ENCODE data around the gene TMEM163. TPM values are rescaled to one million over a fixed set of nuclear protein-coding genes. Genes with fewer than 3 reads are reported as not detected.

Gene TMEM163
- total and polyA plus RNA-seq, 2 donors from 2014 or later, result 2.6 to 5.9 TPM

DNA sequence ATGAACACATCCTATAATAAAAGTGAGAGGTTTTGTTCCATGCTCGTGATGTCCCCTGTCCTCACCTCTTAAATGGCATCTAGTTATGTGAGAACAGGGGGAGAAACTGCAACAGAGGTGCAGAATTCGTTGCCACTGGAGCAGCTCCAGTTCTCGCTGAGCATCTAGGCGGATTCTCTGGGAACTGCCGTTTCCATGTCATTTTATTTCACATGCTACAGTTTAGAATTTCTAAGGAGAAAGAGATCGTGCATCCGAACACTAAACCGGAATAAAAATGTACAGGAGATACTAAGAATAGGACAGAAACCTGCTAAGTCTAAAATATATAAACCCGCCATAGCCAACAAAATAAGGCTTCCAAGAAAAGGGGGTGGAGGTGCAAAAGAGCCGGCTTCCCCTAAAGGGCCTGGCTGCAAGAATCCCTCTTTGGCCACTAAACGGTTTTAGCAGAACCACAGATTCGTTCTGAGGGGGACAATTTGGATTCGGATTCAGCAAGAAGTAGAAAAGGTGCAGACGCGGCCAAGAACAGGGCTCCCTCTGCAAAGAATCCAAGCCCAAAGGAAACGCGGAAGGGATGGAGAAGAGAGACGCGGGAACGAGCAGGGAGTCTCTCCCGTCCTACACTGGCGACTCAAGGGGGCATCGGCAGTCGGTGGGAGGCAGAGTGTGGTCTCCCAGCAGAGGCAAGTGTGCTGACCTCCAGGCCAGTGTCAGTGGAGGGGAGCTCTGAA is 1.3 kb downstream of the TMEM163 start:
- DNase-seq (peak in 3 of 5 donors; percentile 41 to 51 (median 51)), FAIRE-seq (no peak)
- TF ChIP-seq, protein P1, sequence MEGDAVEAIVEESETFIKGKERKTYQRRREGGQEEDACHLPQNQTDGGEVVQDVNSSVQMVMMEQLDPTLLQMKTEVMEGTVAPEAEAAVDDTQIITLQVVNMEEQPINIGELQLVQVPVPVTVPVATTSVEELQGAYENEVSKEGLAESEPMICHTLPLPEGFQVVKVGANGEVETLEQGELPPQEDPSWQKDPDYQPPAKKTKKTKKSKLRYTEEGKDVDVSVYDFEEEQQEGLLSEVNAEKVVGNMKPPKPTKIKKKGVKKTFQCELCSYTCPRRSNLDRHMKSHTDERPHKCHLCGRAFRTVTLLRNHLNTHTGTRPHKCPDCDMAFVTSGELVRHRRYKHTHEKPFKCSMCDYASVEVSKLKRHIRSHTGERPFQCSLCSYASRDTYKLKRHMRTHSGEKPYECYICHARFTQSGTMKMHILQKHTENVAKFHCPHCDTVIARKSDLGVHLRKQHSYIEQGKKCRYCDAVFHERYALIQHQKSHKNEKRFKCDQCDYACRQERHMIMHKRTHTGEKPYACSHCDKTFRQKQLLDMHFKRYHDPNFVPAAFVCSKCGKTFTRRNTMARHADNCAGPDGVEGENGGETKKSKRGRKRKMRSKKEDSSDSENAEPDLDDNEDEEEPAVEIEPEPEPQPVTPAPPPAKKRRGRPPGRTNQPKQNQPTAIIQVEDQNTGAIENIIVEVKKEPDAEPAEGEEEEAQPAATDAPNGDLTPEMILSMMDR (IDR thresholded peaks at IDR 0.05; ENCODE audit: borderline replicate concordance, extremely low read depth, insufficient read depth), result no peak
- Histone ChIP-seq H3K4me1 (ENCODE audit: control insufficient read depth in 2 of 3, insufficient read depth in 2 of 3, low read depth in 1 of 3, low read length in 3 of 3) (peaks cover 0 to 8% (median 0%) of the 10 kb centered on the region in 3 donors), H3K36me3 (ENCODE audit: control insufficient read depth in 2 of 3, insufficient read depth in 3 of 3, low read length in 3 of 3) (no peaks in the 10 kb centered on the region), H3K4me3 (ENCODE audit: low read length in 3 of 3) (peak overlapping the region in 2 of 3 donors; percentile 8 to 35), H3K27ac (ENCODE audit: low read depth in 2 of 2, low read length in 2 of 2) (no peak overlapping the region), H3K27me3 (ENCODE audit: control insufficient read depth, insufficient read depth, low read length) (peaks cover 35% of the 10 kb centered on the region), H3K9ac (ENCODE audit: low read length in 3 of 3) (no peak overlapping the region), H3K9me3 (ENCODE audit: control insufficient read depth in 2 of 3, insufficient read depth in 1 of 3, low read length in 3 of 3) (no peaks in the 10 kb centered on the region)
- intact Hi-C loops (cut with DNase I), result no loop called here

DNA sequence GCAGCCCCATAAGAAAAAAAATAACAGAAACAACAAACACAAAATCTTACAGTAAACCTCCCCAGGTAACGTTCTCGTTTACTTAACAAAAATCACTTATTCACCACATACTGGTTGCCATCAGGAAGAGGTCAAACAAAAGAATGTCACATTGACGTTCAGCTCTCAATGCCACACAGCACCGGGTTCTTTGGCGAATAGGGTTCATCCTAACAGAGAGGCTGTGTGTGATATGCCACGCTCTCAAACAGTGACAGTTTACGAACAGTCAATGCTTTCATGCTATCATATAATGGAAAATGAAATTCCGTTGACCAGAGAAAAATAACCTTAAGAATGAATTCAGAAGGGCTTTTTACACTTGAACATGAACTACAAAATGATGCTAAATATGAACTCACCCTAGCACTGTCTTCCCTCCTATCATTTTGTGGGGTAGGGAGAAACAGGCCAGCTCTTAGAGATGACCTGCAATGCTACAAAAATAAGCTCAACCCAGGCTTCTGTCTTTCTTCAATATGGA is 2.0 kb downstream of the TMEM163 start:
- Histone ChIP-seq H3K4me1 (ENCODE audit: control insufficient read depth in 2 of 3, insufficient read depth in 2 of 3, low read depth in 1 of 3, low read length in 3 of 3) (peaks cover 0 to 8% (median 0%) of the 10 kb centered on the region in 3 donors), H3K36me3 (ENCODE audit: control insufficient read depth in 2 of 3, insufficient read depth in 3 of 3, low read length in 3 of 3) (no peaks in the 10 kb centered on the region), H3K9ac (ENCODE audit: low read length in 3 of 3) (no peak overlapping the region), H3K27ac (ENCODE audit: low read depth in 2 of 2, low read length in 2 of 2) (no peak overlapping the region), H3K4me3 (ENCODE audit: low read length in 3 of 3) (no peak overlapping the region), H3K9me3 (ENCODE audit: control insufficient read depth in 2 of 3, insufficient read depth in 1 of 3, low read length in 3 of 3) (no peaks in the 10 kb centered on the region), H3K27me3 (ENCODE audit: control insufficient read depth, insufficient read depth, low read length) (peaks cover 35% of the 10 kb centered on the region)
- TF ChIP-seq, protein P1 (IDR thresholded peaks at IDR 0.05; ENCODE audit: borderline replicate concordance, extremely low read depth, insufficient read depth), result no peak
- DNase-seq (no peak), FAIRE-seq (no peak)
- intact Hi-C loops (cut with DNase I), result no loop called here

DNA sequence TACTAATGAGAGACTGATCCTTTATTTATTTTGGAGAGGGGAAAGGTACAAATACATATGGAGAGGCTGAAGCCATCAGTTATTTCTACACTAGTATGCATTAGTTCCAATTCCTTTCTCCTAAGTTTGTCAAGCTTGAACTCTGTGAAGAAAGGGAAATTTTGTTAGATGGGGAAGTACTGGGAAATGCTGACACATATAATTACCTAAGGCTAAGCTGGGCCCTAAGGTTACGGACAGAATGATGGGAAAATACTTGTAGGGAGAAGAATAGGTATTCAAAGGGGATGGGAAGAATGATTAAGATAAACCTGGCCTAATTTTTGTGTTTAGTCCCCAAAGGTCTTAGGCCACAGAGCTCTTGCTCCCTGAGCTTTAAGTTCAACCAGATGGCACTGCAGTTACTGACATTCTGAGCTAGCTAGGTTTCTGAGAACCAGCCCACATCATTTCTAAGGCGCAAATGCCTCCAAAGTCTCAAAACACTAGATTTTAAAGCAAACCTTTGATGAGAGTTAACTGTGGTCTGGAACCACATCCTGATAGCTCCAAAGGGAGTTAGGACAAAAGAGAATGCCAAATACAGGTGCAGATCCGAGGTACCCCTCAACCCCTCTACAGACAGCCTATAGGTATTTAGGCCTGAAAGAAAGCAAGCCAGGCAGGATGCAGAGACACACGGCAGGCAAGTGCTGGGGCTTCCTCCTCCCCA is 2.7 kb downstream of the TMEM163 start:
- no peaks in the 10 kb centered on the region for H3K9me3 ChIP-seq (ENCODE audit: control insufficient read depth in 2 of 3, insufficient read depth in 1 of 3, low read length in 3 of 3)
- DNase-seq, result no peak
- no peak overlapping the region for H3K9ac ChIP-seq (ENCODE audit: low read length in 3 of 3)
- TF ChIP-seq, protein P1 (IDR thresholded peaks at IDR 0.05; ENCODE audit: borderline replicate concordance, extremely low read depth, insufficient read depth), result no peak
- no peaks in the 10 kb centered on the region for H3K36me3 ChIP-seq (ENCODE audit: control insufficient read depth in 2 of 3, insufficient read depth in 3 of 3, low read length in 3 of 3)
- no peak overlapping the region for H3K27ac ChIP-seq (ENCODE audit: low read depth in 2 of 2, low read length in 2 of 2)
- no peak overlapping the region for H3K4me3 ChIP-seq (ENCODE audit: low read length in 3 of 3)
- intact Hi-C loops (cut with DNase I), result no loop called here
- H3K27me3 ChIP-seq (ENCODE audit: control insufficient read depth, insufficient read depth, low read length), result peaks cover 35% of the 10 kb centered on the region
- peaks cover 0 to 8% (median 0%) of the 10 kb centered on the region in 3 donors for H3K4me1 ChIP-seq (ENCODE audit: control insufficient read depth in 2 of 3, insufficient read depth in 2 of 3, low read depth in 1 of 3, low read length in 3 of 3)
- FAIRE-seq, result no peak
